Activated CD4-positive, alpha-beta T cell treated with anti-CD3 and anti-CD28 coated beads, Interleukin-2, amount 50 U/mL, for 24 hours (primary cell): ENCODE measurements around the gene BRD4.
"Not testable (repeated sequence)": the region's sequence is repeated elsewhere in the genome, so short reads cannot be mapped to it uniquely, and the experiment has no call there.

Experiments
- DNase-seq, 2 donors: peaks; one replicate each; pipeline ENCODE4 v3.0.0-alpha.2; 2020; ENCODE audit warnings: low read depth in 1 of 2, low spot score in 1 of 2

The BRD4 gene

GRCh38 chr19:15363048-15363447, 30.7 kb upstream of the BRD4 start:
- not testable (repeated sequence) for DNase-seq

DNA sequence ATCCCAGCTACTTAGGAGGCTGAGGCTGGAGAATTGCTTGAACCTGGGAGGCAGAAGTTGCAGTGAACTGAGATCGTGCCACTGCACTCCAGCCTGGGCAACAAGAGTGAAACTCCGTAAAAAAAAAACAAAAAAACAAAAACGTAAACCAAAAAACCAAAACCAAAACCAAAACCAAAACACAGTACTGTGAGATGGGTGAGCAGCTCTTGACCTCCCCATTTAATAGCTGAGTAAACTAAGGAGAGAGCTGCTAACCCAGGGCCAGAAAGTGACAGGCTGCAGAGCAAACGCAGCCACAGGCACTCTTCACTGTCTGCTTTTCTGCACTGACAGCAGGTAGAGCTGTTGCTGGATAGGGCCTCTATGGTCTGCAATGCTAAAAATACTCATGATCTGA, 27.7 kb upstream of the BRD4 start:
- not testable (repeated sequence) for DNase-seq

DNA sequence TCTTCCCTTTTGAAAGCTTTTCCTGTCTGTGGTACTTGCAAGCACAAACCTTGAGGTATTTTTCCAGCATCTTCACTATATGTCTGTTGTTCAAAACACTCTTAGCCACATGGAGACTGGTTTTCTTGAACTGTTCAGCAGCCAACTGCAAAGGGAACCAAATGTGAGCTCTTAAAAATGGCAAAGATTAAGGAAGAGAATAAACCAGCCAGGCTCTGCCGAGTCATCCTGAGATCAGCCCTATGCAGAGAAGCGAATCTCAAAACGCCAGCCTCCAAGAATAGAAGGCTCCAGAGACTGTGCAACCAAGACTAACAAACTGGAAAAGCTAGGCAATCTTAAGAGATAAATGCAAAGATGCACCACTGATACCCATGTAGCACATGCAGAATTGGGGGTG, 26.6 kb upstream of the BRD4 start:
- DNase-seq = no peak

GRCh38 chr19:15357906-15358305, 25.6 kb upstream of the BRD4 start:
- DNase-seq = no peak

- no peak for DNase-seq
These were observed 22.4 kb upstream of the BRD4 start for GRCh38 chr19:15354566-15355296.

DNA sequence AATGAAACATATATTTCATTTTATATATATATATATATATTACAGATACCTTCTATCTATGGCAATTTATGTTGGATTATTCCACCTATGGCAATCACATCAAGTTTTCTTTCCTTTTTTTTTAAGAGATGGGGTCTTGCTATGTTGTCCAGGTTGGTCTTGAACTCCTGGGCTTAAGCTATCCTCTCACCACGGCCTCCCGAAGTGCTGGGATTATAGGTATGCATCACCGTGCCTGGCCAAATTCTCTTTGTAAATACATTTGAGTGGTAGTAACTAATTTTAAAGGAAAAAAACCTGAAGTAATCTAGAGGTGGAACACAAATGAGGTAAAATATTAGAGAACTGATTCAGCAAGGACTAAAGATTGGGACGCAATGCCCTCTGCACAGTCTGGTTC, 21.6 kb upstream of the BRD4 start:
- DNase-seq = no peak

- DNase-seq = not testable (repeated sequence)
These were observed 20.2 kb upstream of the BRD4 start for GRCh38 chr19:15352535-15352934.

DNA sequence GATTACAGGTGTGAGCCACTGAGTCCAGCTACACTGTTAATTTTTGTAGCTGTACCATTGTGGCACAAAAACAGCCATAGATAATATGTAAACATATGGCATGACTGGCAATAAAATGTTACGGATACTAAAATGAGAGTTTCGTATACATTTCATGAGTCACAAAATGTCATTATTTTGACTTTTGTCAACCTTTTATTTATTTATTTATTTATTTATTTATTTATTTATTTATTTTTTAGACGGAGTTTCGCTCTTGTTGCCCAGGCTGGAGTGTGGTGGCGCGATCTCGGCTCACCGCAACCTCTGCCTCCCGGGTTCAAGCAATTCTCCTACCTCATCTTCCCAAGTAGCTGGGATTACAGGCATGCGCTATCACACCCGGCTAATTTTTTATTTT, 9.0 kb upstream of the BRD4 start:
- DNase-seq = not testable (repeated sequence)

- no peak for DNase-seq
These were observed 7.7 kb upstream of the BRD4 start for GRCh38 chr19:15340086-15340485.

- no peak for DNase-seq
These were observed 4.9 kb upstream of the BRD4 start for GRCh38 chr19:15337202-15337601.

DNA sequence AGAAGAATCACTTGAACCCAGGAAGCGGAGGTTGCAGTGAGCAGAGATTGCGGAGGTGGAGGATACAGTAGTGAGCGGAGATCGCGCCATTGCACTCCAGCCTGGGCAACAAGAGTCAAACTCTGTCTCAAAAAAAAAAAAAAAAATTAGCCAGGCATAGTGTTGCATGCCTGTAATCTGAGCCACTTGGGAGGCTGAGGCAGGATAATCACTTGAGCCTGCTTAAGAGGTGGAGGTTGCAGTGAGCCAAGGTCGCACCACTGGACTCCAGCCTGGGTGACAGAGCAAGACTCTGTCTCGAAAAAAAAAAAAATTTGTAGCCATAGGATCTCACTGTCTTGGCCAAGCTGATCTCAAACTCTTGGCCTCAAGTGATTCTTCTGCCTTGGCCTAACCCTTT, 3.7 kb upstream of the BRD4 start:
- DNase-seq = not testable (repeated sequence)

DNA sequence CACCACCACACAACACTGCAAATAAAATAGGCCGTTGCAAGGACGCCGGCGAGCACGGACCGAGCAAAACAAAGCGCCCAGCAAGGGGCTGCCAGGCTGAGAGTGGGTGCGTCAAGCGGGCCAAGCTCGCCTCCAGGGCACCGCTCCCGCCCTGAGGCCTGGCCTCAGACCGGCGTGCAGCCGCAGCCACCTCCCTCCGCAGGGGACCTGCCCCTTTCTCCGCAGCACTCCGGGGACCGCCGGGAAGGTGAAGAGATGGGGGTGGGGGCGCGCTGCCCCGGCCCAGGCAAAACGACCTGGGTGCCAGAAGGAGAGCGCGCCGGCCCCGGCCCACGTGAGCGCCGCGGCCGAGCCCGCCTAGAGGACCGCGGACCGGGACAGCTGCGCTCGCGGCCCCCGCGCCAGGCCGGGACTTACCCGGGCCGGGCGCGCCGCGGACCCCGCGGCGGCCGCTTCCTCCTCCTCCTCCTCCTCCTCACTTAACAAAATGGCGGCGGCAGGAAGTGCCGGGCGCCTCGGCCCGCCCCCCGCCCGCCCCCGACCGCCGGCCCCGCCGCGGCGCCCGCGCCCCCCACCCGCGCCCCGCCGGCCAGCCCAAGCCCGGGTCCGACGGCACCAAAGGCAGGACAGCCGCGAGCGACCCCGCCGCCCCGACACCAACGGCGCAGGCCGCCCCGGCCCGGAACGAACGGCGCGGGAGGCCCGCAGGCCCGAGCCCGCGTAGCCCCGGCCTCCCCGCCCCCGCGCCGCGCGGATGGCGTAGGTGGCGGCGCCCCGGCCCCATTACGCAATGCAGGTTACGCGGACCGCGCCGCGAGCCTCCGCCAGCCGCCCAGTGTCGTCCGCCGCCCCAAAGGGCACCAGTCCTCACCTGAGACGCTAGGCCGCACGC, 674 bp downstream of the BRD4 start:
- DNase-seq = peak in 1 of 2 donors; percentile 39

- DNase-seq = no peak
These were observed 1.4 kb downstream of the BRD4 start for GRCh38 chr19:15330801-15331418.

DNA sequence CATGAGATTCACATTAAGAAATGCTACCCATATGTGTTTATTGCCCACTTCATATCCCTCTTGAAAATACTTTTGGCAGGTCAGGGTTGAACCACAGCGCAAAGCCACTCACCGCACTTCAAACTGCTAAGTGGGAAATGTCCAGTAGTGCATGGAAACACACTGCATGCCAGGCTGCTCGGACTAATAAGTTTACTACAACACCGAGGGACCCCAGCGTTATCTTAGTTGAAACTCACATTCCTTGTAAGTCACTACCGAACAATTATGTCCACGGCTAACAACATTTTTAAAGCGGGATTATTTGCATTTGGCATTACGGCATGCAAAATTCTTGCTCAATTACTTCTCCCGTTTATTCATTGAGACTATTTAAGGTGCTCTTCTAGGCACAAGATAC, 4.0 kb downstream of the BRD4 start:
- no peak for DNase-seq

DNA sequence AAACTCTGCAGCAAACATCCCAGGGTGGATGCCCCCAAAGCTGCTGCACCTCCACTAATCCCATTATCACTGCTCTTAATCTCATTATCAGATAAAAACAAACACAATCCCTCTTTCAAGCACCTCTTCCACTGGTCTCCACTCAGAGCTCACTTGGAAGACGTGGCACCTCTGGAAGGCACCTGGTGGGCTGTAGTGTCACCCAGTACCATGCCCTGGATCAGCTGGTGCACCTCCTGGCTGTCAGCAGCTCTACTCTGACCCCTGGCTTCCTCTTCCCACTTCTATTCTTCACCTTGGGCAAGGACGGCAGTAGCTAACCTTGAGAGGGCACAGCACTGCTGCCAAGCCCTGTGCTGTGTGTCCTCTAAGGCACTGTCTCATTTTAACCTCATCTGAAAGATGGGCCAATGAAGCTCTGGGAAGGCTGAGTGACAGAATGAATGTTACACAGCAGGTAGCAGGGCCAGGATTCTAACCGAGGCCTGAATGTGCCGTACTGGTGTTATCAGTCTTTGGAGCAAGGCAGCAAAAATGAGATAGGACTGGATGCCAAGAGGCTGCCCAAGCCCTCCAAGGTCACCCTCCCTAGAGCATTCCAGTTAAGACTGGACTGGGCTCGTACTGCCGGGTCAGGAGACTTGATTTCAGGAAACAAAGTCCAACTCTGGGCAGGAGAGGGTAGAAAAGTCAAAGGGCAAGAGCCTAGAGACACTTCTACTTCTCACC, 7.4 kb downstream of the BRD4 start:
- DNase-seq = no peak

DNA sequence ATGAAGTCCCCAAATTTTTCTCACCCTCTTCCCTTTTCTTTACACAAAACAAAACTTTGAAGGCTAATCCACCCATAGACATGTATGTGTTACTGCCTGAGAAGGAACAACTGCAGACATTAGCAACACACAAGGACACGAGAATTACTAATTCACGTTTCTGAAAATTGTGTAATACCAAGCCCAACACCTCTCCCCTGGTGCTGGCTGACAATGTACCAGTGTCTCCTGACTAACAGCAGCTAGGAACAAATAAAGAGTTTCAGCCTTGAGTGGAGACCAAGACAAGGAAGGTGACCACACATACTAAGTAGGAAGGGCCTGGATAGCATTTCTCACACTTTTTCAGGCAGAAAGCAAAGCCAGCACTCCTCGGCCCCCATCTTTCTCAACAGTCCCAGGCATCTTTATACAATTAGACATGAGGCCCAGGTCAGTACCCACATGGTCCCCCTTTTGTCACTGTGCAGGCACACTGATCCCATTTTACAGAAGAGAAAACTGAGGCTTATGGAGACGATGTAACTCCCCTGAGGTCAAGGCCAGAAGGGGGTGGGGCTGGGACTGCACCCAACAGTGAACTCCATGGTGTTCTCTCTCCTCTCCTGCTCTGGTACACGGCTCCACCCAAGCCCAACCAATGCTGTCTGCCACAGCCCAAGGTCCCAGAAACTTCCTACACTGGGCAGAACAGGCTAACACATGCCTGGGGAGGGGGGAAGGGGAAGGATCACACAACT, 8.7 kb downstream of the BRD4 start:
- DNase-seq = no peak

GRCh38 chr19:15321739-15322138, 10.6 kb downstream of the BRD4 start:
- DNase-seq = no peak

- DNase-seq = no peak
These were observed 12.2 kb downstream of the BRD4 start for GRCh38 chr19:15320116-15320515.

- no peak for DNase-seq
These were observed 14.1 kb downstream of the BRD4 start for GRCh38 chr19:15318241-15318691.

DNA sequence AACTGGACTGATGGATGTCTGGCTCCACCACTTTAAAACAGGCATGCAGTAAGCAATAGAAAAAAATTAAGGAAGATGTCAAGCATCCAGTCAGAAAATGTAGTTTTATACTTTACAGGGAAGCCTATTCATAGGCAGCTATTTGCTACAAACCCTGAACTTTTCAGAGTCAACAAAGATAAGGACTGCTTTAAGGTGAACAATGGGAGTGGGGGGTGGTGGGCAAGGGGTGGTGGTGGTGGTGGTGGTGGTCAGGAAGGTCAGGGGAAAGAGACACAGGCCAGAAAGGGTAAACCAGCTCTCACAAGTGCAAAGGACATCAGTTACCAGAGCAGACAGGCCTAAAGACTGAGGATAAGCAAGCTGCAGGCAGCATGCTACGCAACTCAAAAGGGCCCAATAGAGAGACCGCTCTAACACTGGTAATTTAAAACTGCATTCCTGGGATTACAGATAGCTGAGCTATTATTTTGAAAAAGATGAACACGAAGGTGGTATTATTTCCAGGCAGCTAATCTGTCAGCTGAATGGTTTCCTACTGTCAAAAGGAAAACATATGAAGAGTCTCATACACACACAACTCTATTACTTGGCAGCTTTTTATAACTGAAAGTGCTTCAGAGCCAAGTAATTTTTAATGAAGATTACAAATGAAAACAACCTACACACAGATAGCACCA, 14.8 kb downstream of the BRD4 start:
- no peak for DNase-seq
